ENCODE results near the gene PPA2. TPM values are rescaled to one million over a fixed set of nuclear protein-coding genes. Genes with fewer than 3 reads are reported as not detected.

The PPA2 gene
- total RNA-seq, 1 experiment from 2014 or later: 76.4 TPM

- Mint-ChIP-seq H3K27ac (no peak overlapping the region), H3K36me3 (ENCODE audit: insufficient read depth in 1 of 3, low read depth in 3 of 3) (peaks cover 16 to 47% (median 33%) of the 10 kb centered on the region in 3 experiments), H3K4me3 (no peak overlapping the region), H3K27me3 (ENCODE audit: low read depth) (no peaks in the 10 kb centered on the region), H3K4me1 (no peaks in the 10 kb centered on the region), H3K9me3 (no peaks in the 10 kb centered on the region; a peak in 1 of 5 replicates)
- Histone ChIP-seq H4K5ac (ENCODE audit: insufficient read length, low read depth, low read length) (no peak overlapping the region), H3K79me1 (ENCODE audit: insufficient read depth, low read depth, low read length, poor library complexity, severe bottlenecking) (no peaks in the 10 kb centered on the region), H3K27ac (ENCODE audit: insufficient read length, low read depth, low read length) (no peak overlapping the region), H2AFZ (ENCODE audit: low read length) (no peak overlapping the region), H2BK15ac (ENCODE audit: low read depth, low read length) (no peak overlapping the region), H2BK12ac (ENCODE audit: insufficient read length, low read depth, low read length) (no peak overlapping the region), H3K4me2 (ENCODE audit: insufficient read depth, insufficient read length, low read length) (no peak overlapping the region), H3K56ac (ENCODE audit: insufficient read length, low read depth, low read length) (no peak overlapping the region), H3T11ph (ENCODE audit: low read length) (no peak overlapping the region), H4K20me1 (ENCODE audit: control insufficient read depth, insufficient read depth, insufficient read length) (no peaks in the 10 kb centered on the region), H3K14ac (ENCODE audit: insufficient read depth, low read length) (no peak overlapping the region), H3K4ac (ENCODE audit: low read depth, low read length) (no peak overlapping the region), H2BK20ac (ENCODE audit: low read depth, low read length, poor library complexity, severe bottlenecking) (no peak overlapping the region), H3K9ac (ENCODE audit: extremely low read depth, insufficient read length, low read length) (no peak overlapping the region), H2BK120ac (ENCODE audit: low read depth, low read length, poor library complexity, severe bottlenecking) (no peak overlapping the region), H3K23me2 (ENCODE audit: insufficient read length, low read depth, low read length, poor library complexity, severe bottlenecking) (no peaks in the 10 kb centered on the region), H2BK5ac (ENCODE audit: insufficient read length, low read length) (no peak overlapping the region), H4K8ac (replicated peaks; ENCODE audit: insufficient read length, low read depth, low read length) (no peak overlapping the region), H3K9me3 (ENCODE audit: control insufficient read depth, low read depth, low read length) (no peaks in the 10 kb centered on the region), H3K27me3 (ENCODE audit: insufficient read depth, low read length) (no peaks in the 10 kb centered on the region), H2AK5ac (ENCODE audit: insufficient read length, low read length) (no peak overlapping the region), H3K23ac (ENCODE audit: insufficient read length, low read depth, low read length) (no peak overlapping the region), H3K79me2 (ENCODE audit: insufficient read depth, low read length) (no peaks in the 10 kb centered on the region), H3K18ac (ENCODE audit: insufficient read length, low read depth, low read length) (no peak overlapping the region), H3K4me1 (ENCODE audit: insufficient read depth, low read length) (no peaks in the 10 kb centered on the region), H4K91ac (ENCODE audit: insufficient read length, low read depth, low read length) (no peak overlapping the region)
- no peak for TF ChIP-seq CTCF (conservative IDR thresholded peaks at IDR 0.05)
- no peak for DNase-seq
- no CpG with 5 or more reads among the region's 3 CpGs for WGBS (ENCODE audit: extremely low coverage, insufficient read length, low lambda C conversion rate)
Observed at GRCh38 chr4:105434940-105435339, 38.9 kb downstream of the PPA2 start.

Measured in H9 (cell line).